ENCODE data around the gene ARHGDIA.

ARHGDIA gene

DNA sequence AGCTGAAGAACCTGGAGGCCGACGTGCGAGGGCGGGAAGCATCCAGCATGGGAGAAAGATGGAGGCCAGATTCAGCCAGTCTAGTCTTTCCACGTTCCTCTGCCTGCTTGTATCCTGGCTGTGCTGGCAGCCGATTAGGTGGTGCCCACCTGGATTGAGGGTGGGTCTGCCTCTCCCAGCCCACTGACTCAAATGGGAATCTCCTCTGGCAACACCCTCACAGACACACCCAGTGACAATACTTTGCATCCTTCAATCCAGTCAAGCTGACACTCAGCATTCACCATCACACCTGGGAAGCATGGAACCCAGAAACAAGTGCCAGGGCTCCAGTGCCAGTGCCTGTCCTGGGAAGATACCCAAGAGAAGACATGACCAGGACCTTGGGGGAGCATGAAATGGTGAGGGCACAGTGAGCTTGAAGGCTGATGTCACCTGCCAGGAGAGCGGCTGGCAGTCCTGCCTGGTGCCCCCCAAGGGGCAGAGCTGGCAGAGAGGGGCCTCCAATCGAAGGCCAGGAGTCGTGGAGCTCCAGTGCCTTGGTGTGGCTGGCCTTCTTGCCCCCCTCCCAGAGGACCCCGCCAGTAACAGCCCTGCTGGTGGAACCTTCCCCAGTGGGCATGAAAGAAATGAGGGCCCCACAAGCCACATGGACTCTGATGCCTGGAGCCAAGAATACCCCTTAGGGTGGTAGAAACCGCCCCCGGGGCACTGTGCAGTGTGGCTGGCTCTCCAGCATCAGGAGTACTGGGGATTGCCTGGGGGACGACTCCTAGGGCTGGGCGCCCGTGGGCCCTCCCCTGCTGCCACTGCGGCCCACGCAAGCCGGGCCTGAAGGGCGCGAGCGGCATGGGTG, 30.3 kb upstream of the ARHGDIA start:
- Mint-ChIP-seq H3K4me3 (peak overlapping the region; percentile 44), H3K4me1 (ENCODE audit: low read depth) (peaks cover 7% of the 10 kb centered on the region), H3K27ac (no peak overlapping the region), H3K27me3 (peaks cover 5% of the 10 kb centered on the region), H3K9me3 (ENCODE audit: low read depth) (no peaks in the 10 kb centered on the region), H3K36me3 (peaks cover 8% of the 10 kb centered on the region)

DNA sequence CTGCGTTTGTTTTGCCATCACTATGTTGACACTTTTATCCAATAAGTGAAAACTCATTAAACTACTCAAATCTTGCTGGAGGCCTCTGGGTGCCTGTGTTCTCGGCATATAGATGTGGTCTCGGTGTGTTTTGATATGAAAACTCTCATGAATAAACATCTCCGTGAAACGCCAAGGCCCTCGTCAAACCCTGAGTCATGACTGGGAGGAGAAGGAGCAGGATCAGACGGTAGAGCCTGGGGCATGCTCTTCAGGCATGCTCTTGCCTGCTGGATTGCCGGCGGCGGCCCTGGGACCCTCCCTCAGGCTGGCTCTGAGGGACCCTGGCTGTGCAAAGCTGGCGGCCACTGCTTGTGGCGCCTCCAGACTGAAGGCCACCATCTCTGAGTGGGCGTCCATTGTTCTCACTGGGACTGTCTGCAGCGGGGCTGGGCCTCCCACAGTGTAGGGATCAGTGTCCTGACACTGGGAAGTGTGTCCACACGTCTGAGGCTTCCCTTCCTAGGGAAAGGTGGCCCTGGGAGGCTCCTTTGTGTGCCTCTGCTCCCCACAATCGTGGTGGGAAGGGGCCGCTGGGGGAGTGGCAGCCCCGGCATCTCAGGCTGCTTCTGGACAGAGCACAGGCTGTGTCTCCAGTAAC, 29.2 kb upstream of the ARHGDIA start:
- Mint-ChIP-seq H3K9me3 (ENCODE audit: low read depth) (no peaks in the 10 kb centered on the region), H3K4me3 (no peak overlapping the region), H3K27me3 (peaks cover 5% of the 10 kb centered on the region), H3K4me1 (ENCODE audit: low read depth) (peaks cover 7% of the 10 kb centered on the region), H3K36me3 (peaks cover 8% of the 10 kb centered on the region), H3K27ac (no peak overlapping the region)

DNA sequence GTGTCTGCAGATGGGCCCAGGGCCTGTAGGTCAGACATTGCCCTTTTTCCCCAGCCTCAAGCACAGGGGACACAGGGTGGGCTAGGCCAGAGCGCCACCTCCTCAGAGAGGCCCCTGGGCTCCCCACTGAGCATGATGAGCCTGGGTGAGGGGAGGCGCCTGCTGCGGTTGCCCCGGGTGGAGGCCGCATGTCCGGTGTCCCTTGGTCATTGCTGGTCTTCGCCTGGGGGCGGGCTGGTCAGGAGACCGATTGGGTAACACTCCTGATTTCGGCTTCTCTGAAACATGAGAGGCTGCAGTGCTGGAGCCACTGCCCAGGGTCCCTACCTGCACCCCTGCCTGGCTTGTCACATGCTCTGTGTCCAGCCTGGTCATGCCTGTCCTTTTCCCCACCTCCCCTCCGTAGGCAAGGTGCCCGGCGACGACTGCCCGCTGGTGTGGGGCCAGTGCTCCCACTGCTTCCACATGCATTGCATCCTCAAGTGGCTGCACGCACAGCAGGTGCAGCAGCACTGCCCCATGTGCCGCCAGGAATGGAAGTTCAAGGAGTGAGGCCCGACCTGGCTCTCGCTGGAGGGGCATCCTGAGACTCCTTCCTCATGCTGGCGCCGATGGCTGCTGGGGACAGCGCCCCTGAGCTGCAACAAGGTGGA, 28.5 kb upstream of the ARHGDIA start:
- H3K27ac Mint-ChIP-seq, result no peak overlapping the region
- H3K4me3 Mint-ChIP-seq, result no peak overlapping the region
- peaks cover 8% of the 10 kb centered on the region for H3K36me3 Mint-ChIP-seq
- peaks cover 7% of the 10 kb centered on the region for H3K4me1 Mint-ChIP-seq (ENCODE audit: low read depth)
- no peaks in the 10 kb centered on the region for H3K9me3 Mint-ChIP-seq (ENCODE audit: low read depth)
- peaks cover 5% of the 10 kb centered on the region for H3K27me3 Mint-ChIP-seq

DNA sequence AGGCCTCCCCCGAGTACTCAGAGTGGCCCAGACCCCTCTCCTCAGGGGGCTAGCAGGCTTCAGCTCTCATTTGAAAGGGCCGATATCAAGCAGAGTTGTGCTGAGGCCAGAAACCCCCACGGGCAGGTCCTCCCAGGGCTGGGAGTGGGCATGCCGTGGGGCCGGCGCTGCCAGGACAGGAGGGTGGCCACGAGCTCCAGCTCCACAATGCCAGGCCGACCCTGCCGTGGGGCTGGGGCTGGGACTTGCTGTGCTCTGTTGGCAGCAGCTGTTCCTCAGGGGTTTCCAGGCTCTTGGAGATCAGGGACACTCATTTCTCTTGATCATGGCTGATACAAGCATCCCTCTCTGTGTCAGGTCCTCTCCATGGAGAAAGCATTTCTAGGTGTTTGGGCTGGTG, 27.7 kb upstream of the ARHGDIA start:
- H3K27ac Mint-ChIP-seq, result no peak overlapping the region
- H3K36me3 Mint-ChIP-seq, result peaks cover 8% of the 10 kb centered on the region
- no peak overlapping the region for H3K4me3 Mint-ChIP-seq

DNA sequence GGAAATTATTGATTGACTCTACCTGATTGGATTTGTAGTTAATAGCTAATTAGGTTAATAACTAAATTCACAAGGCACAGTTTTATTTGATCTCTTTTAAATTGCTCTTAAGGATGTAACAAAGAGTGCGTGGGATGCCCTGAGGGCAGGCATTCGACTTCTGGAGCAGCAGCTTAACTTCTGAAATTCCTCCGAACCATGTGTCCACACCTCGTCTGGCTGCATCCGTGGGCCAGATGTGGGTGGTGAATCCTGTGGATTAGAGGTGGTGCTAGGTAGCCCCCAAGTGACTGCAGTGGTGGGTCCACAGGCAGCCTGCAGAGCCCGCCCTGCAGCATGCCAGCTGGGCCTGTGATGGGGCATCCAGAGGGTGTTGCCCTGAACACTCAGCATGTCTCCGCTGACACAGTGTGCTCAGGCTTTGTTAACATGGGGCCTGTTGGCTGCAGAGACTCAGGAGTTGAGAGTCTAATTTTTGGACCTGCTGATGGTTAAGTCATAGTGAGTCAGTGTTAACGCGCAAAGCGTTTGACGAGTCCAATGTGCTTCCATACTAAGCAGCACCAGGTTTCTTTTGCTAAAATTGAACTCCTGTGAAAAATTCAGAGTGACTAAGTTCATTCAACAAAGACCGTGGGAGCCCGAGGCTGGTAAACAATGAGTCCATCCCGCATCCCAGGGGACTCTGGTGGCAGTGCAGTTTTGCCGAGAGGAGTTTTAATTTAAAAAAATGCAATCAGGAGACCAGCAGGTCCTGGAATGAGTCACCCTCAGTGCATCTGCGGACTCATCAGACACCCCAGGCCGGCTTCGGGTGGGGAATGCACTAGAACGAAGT, 27.1 kb upstream of the ARHGDIA start:
- Mint-ChIP-seq H3K9me3 (ENCODE audit: low read depth) (no peaks in the 10 kb centered on the region), H3K4me1 (ENCODE audit: low read depth) (peaks cover 10% of the 10 kb centered on the region), H3K4me3 (no peak overlapping the region), H3K27me3 (peaks cover 5% of the 10 kb centered on the region), H3K36me3 (peaks cover 8% of the 10 kb centered on the region), H3K27ac (no peak overlapping the region)

More for the DNA sequence above, 27.7 kb upstream of the ARHGDIA start:
- peaks cover 5% of the 10 kb centered on the region for H3K27me3 Mint-ChIP-seq
- peaks cover 7% of the 10 kb centered on the region for H3K4me1 Mint-ChIP-seq (ENCODE audit: low read depth)
- H3K9me3 Mint-ChIP-seq (ENCODE audit: low read depth), result no peaks in the 10 kb centered on the region

DNA sequence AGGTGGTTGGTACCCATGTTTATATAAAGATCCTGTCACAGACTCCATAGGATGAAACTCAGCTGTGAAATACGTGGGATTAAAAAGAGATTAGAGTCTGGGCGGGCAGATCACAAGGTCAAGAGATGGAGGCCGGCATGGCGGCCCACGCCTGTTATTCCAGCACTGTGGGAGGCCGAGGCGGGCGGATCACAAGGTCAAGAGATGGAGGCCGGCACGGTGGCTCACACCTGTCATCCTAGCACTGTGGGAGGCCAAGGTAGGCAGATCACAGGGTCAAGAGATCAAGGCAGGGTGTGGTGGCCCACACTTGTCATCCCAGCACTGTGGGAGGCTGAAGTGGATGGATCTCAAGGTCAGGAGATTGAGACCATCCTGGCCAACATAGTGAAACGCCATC, 24.3 kb upstream of the ARHGDIA start:
- Mint-ChIP-seq H3K36me3 (peaks cover 2% of the 10 kb centered on the region), H3K4me3 (no peak overlapping the region), H3K9me3 (ENCODE audit: low read depth) (no peaks in the 10 kb centered on the region), H3K4me1 (ENCODE audit: low read depth) (peaks cover 7% of the 10 kb centered on the region), H3K27ac (no peak overlapping the region), H3K27me3 (no peaks in the 10 kb centered on the region)

DNA sequence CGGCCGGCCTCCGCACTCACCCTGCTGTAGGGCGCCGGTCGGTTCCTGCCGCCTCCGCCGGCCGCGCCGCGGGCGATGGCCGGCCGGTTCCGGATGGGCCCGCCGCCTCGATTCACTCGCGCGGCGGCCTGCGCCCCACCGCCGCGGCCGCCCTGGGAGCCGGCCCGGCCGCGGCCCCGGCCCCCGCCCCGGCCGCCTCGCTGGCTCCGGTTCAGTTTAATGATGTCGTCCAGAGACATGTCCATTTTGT, 20.1 kb upstream of the ARHGDIA start:
- H3K4me1 Mint-ChIP-seq (ENCODE audit: low read depth), result peaks cover 21% of the 10 kb centered on the region
- H3K9me3 Mint-ChIP-seq (ENCODE audit: low read depth), result no peaks in the 10 kb centered on the region
- H3K27me3 Mint-ChIP-seq, result no peaks in the 10 kb centered on the region
- H3K36me3 Mint-ChIP-seq, result no peaks in the 10 kb centered on the region
- H3K27ac Mint-ChIP-seq, result peak overlapping the region; percentile 95
- peak overlapping the region; percentile 93 for H3K4me3 Mint-ChIP-seq

DNA sequence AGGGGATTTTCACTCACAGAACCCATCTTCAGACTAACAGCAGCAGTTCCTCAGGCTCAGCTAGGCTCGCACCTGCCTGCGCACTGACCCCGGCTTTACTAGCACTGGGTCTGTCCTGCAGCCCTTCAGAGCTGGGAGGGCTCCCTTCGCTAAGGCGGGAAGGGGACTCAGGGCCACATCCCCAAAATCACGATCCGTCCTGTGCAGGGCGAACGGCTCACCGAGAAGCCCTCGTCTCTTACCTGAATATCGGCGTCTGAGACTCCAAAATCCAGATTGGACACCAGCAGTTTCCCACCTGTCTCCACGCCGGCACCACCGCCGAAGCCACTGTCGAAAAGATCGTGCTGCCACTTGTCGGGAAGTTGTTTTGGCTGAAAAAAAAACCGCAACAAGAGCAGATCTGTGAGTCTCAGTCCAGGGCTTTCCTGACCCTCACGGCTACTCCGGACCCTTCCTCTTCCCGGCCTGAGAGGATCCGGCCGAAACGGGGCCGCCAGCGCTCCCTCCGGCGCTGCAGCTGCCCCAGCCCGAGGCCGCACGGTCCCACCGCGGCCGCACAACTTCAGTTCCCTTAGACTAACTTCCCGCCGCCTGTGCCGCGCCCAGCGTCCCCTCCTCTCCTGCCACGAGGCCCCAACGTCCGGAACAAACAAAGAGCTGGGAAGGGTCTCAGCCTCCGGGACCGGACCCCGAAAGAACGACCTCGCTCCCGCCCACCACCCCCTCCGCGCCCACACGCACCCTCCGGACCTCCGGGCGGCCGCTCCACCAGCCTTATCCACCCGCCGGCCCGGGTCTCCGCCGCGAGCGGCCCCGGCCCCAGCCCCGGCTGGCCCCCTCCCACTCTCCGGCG, 19.5 kb upstream of the ARHGDIA start:
- no peaks in the 10 kb centered on the region for H3K27me3 Mint-ChIP-seq
- peak overlapping the region; percentile 93 for H3K27ac Mint-ChIP-seq
- no peaks in the 10 kb centered on the region for H3K36me3 Mint-ChIP-seq
- no peaks in the 10 kb centered on the region for H3K9me3 Mint-ChIP-seq (ENCODE audit: low read depth)
- H3K4me3 Mint-ChIP-seq, result peak overlapping the region; percentile 88
- peaks cover 23% of the 10 kb centered on the region for H3K4me1 Mint-ChIP-seq (ENCODE audit: low read depth)

DNA sequence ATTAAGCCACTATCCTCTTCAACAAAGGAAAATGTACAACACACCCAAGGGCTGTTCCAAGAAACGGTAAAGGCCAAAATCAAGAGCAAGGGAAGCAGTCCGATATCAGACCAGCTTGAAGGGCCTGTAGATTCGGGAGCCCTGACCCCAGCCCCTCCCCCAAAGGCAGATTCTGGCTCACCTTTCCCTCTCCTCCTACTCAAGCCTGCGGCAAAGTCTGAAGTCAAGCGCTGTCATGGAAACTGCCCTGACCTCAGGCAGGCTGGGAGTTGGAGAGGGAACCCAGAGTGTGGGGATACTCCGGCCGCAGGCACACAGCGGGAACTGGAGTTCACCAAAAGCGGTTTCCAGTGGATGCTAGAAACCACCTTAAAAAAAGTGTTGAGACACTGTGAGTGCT, 18.5 kb upstream of the ARHGDIA start:
- Mint-ChIP-seq H3K36me3 (no peaks in the 10 kb centered on the region), H3K9me3 (ENCODE audit: low read depth) (no peaks in the 10 kb centered on the region), H3K4me1 (ENCODE audit: low read depth) (peaks cover 25% of the 10 kb centered on the region), H3K27me3 (no peaks in the 10 kb centered on the region), H3K4me3 (peak overlapping the region; percentile 88), H3K27ac (no peak overlapping the region)

DNA sequence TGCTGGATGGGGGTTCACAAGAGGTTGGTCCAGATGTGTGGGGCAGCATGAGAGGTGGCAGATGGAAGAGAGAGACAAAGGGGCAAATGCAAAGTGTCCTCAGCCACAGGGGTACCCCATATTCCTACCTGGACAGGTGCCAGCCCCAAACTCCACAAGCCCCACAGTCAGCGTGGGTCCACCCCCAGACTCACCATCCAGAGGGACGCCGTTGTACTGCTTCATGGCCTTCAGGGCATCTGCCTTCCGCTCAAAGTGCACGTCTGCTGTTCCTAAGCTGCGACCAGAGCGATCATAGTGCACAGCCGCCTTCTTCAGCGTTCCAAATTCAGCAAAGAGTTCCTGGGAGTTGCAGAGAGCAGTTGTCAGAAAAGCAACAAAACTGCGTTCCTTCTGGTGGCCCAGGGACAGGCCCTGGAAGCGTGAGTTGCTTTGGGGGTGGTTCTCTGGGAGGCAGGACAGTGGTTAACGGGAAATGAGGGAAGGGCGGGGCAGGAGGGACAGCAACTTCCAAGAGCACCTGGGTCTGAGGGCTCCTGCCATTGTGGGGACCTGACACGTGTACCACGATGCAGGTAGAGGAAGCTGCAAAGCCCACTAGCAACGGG, 18.0 kb upstream of the ARHGDIA start:
- H3K27me3 Mint-ChIP-seq, result no peaks in the 10 kb centered on the region
- peak overlapping the region; percentile 71 for H3K4me3 Mint-ChIP-seq
- H3K36me3 Mint-ChIP-seq, result no peaks in the 10 kb centered on the region
- no peaks in the 10 kb centered on the region for H3K9me3 Mint-ChIP-seq (ENCODE audit: low read depth)
- peak overlapping the region; percentile 73 for H3K27ac Mint-ChIP-seq
- peaks cover 25% of the 10 kb centered on the region for H3K4me1 Mint-ChIP-seq (ENCODE audit: low read depth)

DNA sequence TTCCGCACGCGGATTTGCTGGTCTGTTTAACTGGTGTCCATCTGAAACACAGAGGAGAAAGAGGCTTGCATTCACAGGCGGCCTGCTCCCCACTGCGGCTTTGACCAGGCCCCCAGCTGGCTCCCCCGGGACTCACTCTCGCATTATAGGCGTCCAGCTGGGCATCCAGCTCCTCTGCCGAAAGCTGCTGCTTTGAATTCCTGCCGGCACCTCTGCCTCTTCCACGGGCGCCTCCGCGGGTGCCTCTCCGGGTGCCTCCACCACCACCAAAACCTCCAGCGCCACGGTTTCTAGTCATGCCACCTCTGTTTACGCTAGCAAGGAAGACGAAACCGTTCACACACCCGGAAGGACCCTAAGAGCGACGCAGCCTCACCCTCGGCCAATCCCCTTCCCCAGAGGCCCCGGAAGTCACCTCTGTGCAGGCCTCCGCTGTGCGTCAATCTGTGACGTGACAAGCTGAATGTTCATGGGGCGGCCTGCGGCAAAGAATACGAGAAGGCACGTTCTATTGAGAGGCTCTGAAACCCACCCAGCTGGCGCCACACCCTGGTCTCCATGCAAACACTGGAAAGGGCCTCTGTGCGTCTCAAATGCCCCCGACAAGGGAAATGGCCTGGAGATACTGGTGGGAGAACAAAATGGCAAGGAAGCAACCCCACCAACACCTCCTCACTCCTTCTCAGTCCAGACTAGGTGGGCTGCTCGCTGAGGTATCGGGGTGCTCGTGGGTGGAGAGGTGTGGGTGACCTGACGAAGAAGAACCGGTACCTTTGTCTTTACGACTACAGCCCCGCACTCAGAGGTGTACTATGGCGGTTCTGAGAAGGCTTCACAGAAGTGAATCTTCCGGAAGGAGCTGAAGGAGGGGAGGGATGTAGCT, 17.2 kb upstream of the ARHGDIA start:
- Mint-ChIP-seq H3K27me3 (no peaks in the 10 kb centered on the region), H3K4me1 (ENCODE audit: low read depth) (peaks cover 23% of the 10 kb centered on the region), H3K9me3 (ENCODE audit: low read depth) (no peaks in the 10 kb centered on the region), H3K4me3 (no peak overlapping the region), H3K36me3 (no peaks in the 10 kb centered on the region), H3K27ac (peak overlapping the region; percentile 73)

DNA sequence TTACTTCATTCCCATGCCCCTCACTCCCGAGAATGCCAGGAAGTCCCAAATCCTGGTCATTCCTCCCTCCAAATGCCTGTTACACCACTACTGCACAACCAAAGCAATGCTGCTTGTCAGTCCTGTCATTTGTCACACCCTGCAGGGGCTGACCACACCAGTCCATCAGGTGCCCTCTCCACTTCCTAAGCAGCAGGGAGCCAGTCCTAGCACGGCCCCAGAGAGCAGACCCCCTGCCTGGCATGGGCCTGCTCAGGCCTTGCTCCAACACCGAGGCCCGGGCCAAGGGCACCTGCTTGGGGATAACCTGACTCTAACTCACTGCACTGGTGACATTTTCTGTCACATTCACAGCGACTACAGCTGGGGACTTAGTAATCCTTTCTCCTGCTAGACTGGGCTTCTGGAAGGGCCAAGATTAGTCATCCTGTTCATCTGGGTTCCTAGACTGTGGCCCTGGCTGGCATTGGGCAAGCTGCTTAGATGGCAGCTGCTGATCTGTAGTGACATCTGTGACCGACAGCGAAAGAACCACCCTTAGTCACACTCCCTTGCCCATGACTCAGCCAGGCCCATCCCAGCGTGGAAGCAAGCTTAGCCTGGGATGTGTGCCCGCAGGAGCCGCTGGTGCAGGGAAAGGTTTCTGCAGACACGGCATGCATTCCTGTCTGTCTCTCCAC, 14.9 kb upstream of the ARHGDIA start:
- Mint-ChIP-seq H3K27me3 (no peaks in the 10 kb centered on the region), H3K9me3 (ENCODE audit: low read depth) (no peaks in the 10 kb centered on the region), H3K36me3 (no peaks in the 10 kb centered on the region), H3K27ac (peak overlapping the region; percentile 6), H3K4me1 (ENCODE audit: low read depth) (peaks cover 21% of the 10 kb centered on the region), H3K4me3 (no peak overlapping the region)

DNA sequence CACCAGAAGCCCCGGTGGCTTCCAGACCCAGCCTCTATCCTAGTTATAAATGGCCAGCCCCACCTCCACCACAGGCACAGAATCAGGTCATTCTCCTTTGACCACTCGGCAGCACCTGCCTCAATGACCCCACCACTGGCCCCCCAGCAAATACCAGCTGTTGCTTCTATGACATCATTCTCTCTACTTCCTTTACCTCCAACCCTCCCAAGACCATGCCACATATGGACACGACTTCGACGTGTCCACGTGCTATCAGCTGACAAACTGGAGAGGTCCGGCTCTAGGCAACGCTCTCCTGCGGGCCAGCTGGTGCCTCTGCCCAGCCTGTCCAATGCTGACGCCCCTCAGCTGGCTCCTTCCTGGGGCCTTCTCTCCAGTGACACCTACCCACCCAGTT, 14.3 kb upstream of the ARHGDIA start:
- Mint-ChIP-seq H3K27ac (peak overlapping the region; percentile 64), H3K4me1 (ENCODE audit: low read depth) (peaks cover 19% of the 10 kb centered on the region), H3K4me3 (no peak overlapping the region), H3K27me3 (no peaks in the 10 kb centered on the region), H3K36me3 (no peaks in the 10 kb centered on the region), H3K9me3 (ENCODE audit: low read depth) (no peaks in the 10 kb centered on the region)
